ENCODE data around the gene NDUFAF2.
A peak's percentile ranks its signal among the peaks of the same experiment; 100 is the strongest.
"Not testable (repeated sequence)": the region's sequence is repeated elsewhere in the genome, so short reads cannot be mapped to it uniquely, and the experiment has no call there.

The NDUFAF2 gene

DNA sequence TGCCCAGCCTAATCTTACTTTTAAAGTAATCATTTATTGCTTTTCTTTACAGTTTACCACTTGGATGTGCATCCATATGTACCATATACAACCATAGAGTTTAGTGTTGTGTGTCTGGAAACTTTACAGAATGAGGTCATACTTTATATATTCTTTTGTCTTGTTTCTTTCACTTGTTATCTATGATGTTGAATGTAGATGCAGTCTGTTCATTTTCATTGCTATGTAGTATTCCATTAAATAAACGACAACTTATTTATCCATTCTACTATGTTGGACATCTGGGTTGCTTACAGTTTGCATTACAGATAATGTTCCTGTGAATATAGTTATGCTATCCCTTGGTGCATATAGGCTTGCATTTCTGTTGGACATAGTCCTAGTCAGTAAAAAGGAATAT lies 238.5 kb downstream of the NDUFAF2 start:
- DNase-seq: no peak

DNA sequence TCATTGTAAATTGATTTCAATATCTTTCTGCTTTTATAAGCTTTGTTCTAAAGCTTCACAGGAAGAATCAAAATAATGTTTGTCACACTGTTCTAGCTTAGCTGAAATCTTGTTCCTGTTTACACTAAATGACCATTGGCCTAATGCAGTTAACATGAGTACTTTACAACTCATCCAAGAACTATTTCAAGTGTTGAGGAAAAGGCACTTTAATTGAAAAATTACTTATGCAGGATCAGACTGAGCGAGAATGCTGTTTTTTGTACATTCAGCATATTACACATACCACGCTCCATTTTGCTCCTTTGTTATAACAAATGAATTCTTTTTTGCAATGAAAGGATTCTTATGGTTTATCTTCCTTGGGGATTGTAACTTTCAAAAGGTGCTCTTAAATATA lies 239.7 kb downstream of the NDUFAF2 start:
- no peak for DNase-seq

DNA sequence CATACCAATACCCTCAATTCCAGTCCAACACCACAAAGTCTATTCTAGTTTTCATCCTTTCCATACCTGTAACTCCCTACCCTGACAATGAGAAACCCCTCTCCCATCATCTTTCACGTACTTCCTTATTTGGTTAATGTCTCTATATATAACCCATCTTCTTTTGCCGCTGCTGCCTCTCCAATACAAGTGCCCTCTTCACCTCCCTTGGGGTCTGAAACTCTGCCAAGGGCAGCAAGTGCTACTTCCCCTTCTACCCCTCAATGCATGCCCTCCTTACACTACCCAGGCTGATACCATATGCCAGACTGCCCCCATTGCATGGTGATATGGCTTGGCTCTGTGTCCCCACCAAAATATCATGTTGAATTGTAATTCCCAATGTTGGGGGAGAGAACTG lies 241.6 kb downstream of the NDUFAF2 start:
- DNase-seq: no peak

DNA sequence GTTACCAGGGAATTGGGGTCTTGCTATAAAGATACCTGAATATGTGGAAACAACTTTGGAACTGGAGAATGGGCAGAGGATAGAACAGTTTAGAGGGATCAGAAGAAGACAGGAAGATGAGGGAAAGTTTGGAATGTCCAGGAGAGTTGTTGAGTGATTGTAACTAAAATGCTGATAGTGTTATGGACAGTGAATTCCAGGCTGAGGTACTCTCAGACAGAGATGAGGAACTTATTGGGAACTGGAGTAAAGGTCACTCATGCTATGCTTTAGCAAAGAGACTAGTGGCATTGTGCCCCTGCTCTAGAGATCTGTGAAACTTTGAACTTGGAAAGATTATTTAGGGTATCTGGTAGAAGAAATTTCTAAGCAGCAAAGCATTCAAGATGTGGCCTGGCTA lies 242.3 kb downstream of the NDUFAF2 start:
- DNase-seq: not testable (repeated sequence)

DNA sequence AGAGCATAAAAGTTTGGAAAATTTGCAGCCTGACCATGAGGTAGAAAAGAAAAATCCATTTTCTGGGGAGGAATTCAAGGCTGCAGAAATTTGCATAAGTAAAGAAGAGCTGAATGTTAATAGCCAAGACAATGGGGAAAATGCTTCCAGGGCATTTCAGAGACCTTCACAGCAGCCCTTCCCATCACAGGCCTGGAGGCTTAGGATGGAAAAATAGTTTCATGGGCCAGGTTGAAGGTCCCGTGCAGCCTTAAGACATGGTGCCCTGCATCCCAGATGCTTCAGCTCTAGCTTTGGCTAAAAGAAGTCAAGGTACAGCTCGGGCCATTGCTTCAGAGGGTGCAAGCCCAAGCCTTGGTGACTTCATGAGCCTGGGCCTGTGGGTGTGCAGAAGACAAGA lies 242.8 kb downstream of the NDUFAF2 start:
- not testable (repeated sequence) for DNase-seq

DNA sequence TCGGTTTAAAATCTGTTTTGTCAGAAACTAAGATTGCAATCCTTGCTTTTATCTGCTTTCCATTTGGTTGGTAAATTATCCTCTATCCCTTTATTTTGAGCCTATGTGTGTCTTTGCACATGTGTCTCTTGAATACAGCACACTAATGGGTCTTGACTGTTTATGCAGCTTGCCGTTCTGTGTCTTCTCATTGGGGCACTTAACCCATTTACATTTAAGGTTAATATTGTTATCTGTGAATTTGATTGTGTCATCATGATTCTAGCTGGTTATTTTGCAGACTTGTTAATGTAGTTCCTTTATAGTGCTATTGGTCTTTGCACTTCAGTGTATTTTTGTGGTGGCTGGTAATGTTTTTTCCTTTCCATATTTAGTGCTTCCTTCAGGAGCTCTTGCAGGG lies 253.6 kb downstream of the NDUFAF2 start:
- no peak for DNase-seq

DNA sequence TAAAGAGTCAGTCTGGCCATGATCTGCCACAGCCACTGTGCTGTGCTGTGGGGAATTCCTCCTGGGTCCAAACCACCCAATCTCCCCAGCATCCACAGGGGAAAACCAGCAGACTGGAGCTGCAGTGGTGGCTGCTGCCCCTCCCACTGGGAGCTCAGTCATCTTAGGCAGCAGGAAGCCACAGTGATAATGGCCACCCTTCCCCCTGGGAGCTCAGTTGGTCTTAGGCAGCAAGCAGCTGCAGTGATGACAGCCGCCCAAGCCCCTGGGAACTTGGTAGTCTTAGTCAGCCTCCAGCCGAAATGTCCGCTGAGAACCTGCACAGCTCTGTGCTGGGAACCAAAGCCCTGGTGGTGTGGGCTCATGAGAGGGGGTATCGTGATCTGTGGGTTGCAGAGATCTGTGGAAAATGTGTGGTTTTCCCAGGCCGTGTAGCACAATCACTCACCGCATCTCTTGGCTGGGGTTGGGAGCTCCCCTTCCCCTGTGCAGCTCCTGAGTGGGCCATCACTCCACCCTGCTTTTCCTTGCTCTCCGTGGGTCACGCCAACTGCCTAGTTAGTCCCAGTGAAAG lies 255.7 kb downstream of the NDUFAF2 start:
- DNase-seq: no peak

DNA sequence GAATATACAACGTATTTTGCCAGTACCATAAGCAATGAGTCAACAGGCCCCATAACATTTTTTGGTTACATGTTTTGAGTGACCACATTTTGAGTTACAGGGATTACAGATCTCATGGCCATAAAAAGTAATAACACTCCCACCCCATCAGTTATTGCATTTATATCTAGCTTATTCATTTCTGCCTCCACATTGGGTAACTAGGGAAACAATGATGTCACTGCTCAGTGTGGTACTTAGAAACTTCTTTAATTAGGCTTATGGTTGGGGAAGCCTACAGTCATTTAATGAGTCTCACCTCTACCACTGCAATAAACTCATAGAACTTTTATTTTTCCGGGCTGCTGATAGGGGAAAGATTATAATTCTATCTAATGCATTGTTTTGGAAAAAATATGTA lies 257.2 kb downstream of the NDUFAF2 start:
- DNase-seq: peak; percentile 8

Measured in suppressor macrophage treated with lipopolysaccharide for 4 hours (primary cell).